Keratinocyte (primary cell): ENCODE results near the gene LARP1B.

Experiments
- EZH2 ChIP-seq: IDR thresholded peaks from one replicate; pipeline ENCODE4 v1.6.1; 2012; ENCODE audit warnings: inconsistent platforms, mild to moderate bottlenecking, low read length, moderate library complexity
- TF ChIP-seq, protein P1 (sequence below), 3 experiments: IDR thresholded peaks in 1 of 3; conservative IDR thresholded peaks in 1 of 3; optimal IDR thresholded peaks in 1 of 3; 2 replicates in 2 of 3; 3 replicates in 1 of 3; pipeline versions ENCODE3 to v1.5.1; 2011; ENCODE audit warnings: low read length in 3 of 3, mild to moderate bottlenecking in 3 of 3, moderate library complexity in 2 of 3, control low read depth in 1 of 3, inconsistent platforms in 1 of 3; ENCODE audit not compliant: insufficient read depth in 2 of 3; ENCODE audit errors: extremely low read depth in 1 of 3

DNA sequence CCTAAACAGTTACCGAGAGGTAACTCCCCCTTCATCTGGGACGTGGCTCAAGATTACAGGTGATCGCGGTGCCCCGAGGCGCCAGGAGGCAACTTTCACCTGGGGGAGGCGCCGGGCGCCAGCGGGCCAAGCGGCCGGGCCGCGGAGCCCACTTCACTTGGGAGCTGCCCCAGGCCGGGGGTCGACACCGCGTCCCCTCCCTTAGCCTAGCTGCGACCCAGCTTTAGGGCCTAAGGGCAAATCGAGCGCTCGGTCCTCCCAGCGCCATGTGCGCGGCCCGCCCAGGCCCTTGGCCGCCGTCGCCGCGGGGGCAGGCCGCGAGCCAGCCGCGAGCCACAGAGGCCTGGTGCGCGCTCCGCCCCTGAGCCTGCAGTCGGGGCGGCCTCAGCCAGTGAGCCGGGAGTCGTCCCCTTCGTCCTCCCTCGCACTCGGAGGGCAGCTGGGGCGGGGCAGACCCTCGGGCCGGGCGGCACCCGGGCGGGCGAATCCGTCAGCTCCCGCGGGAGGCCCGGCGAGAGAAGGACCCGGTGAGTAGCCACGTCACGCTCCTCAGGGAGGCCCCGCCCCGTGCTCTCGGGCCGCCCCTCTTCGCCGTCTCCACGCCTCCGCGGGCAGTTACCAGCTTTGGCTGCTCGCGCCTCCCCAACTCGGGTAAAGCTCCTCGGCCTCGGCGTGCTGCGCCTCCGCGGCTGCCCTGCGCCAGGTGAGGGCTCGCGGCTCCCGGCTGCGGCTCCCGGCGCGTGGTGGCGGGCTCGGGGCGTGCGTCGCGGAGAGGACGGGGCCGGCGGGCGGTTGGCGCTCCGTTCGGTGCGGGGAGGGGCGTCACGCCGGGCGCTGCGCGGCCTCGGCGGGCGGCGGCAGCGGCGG, at the start of gene LARP1B:
- TF ChIP-seq, protein P1, sequence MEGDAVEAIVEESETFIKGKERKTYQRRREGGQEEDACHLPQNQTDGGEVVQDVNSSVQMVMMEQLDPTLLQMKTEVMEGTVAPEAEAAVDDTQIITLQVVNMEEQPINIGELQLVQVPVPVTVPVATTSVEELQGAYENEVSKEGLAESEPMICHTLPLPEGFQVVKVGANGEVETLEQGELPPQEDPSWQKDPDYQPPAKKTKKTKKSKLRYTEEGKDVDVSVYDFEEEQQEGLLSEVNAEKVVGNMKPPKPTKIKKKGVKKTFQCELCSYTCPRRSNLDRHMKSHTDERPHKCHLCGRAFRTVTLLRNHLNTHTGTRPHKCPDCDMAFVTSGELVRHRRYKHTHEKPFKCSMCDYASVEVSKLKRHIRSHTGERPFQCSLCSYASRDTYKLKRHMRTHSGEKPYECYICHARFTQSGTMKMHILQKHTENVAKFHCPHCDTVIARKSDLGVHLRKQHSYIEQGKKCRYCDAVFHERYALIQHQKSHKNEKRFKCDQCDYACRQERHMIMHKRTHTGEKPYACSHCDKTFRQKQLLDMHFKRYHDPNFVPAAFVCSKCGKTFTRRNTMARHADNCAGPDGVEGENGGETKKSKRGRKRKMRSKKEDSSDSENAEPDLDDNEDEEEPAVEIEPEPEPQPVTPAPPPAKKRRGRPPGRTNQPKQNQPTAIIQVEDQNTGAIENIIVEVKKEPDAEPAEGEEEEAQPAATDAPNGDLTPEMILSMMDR (optimal IDR thresholded peaks at IDR 0.05 in 1 of 3, IDR thresholded peaks at IDR 0.05 in 1 of 3, conservative IDR thresholded peaks at IDR 0.05 in 1 of 3; ENCODE audit: extremely low read depth in 1 of 3, insufficient read depth in 2 of 3, low read length in 3 of 3) = no peak
- TF ChIP-seq EZH2 = no peak
